ENCODE data around the gene MMD.
"Not testable (repeated sequence)": the region's sequence is repeated elsewhere in the genome, so short reads cannot be mapped to it uniquely, and the experiment has no call there.

Gene MMD

GRCh38 chr17:55443904-55444303, 22.3 kb upstream of the MMD start:
- DNase-seq (ENCODE audit: low read depth), result no peak

GRCh38 chr17:55442953-55443683, 21.5 kb upstream of the MMD start:
- peak; percentile 85 for DNase-seq (ENCODE audit: low read depth)

GRCh38 chr17:55442462-55442861, 20.8 kb upstream of the MMD start:
- no peak for DNase-seq (ENCODE audit: low read depth)

- no peak for DNase-seq (ENCODE audit: low read depth)
Measured at GRCh38 chr17:55441544-55441943, 19.9 kb upstream of the MMD start.

- DNase-seq (ENCODE audit: low read depth), result peak; percentile 77
Measured at GRCh38 chr17:55440391-55440790, 18.8 kb upstream of the MMD start.

- no peak for DNase-seq (ENCODE audit: low read depth)
Measured at GRCh38 chr17:55437159-55437605, 15.5 kb upstream of the MMD start.

- no peak for DNase-seq (ENCODE audit: low read depth)
Measured at GRCh38 chr17:55436224-55437158, 14.9 kb upstream of the MMD start.

- no peak for DNase-seq (ENCODE audit: low read depth)
Measured at GRCh38 chr17:55435408-55435807, 13.8 kb upstream of the MMD start.

GRCh38 chr17:55434721-55435120, 13.1 kb upstream of the MMD start:
- DNase-seq (ENCODE audit: low read depth), result no peak

- peak; percentile 99 for DNase-seq (ENCODE audit: low read depth)
Measured at GRCh38 chr17:55433629-55434422, 12.2 kb upstream of the MMD start.

GRCh38 chr17:55433029-55433628, 11.5 kb upstream of the MMD start:
- peak; percentile 70 for DNase-seq (ENCODE audit: low read depth)

GRCh38 chr17:55432358-55433028, 10.9 kb upstream of the MMD start:
- peak; percentile 91 for DNase-seq (ENCODE audit: low read depth)

- DNase-seq (ENCODE audit: low read depth), result not testable (repeated sequence)
Measured at GRCh38 chr17:55431914-55432313, 10.3 kb upstream of the MMD start.

GRCh38 chr17:55430541-55431288, 9.1 kb upstream of the MMD start:
- peak; percentile 66 for DNase-seq (ENCODE audit: low read depth)

- no peak for DNase-seq (ENCODE audit: low read depth)
Measured at GRCh38 chr17:55427587-55427882, 5.9 kb upstream of the MMD start.

GRCh38 chr17:55426851-55427586, 5.4 kb upstream of the MMD start:
- peak; percentile 95 for DNase-seq (ENCODE audit: low read depth)

GRCh38 chr17:55424893-55425540, 3.4 kb upstream of the MMD start:
- no peak for DNase-seq (ENCODE audit: low read depth)

GRCh38 chr17:55423535-55423934, 1.9 kb upstream of the MMD start:
- DNase-seq (ENCODE audit: low read depth), result no peak

- not testable (repeated sequence) for DNase-seq (ENCODE audit: low read depth)
Measured at GRCh38 chr17:55422828-55423164, 1.2 kb upstream of the MMD start.

GRCh38 chr17:55420776-55421178, 858 bp downstream of the MMD start:
- DNase-seq (ENCODE audit: low read depth), result no peak
